Mesothelial cell of epicardium (in vitro differentiated cells): ENCODE measurements around the gene LSM3. TPM values are rescaled to one million over a fixed set of nuclear protein-coding genes. Genes with fewer than 3 reads are reported as not detected.

Experiments
- DNase-seq, 2 experiments: peaks; one replicate each; pipeline ENCODE4 v3.0.0; 2021; ENCODE audit warnings: low spot score in 2 of 2; ENCODE audit not compliant: unreplicated experiment in 2 of 2
- H3K27ac Mint-ChIP-seq: 2 replicates; pipeline ENCODE4 v1.8.0; 2021; ENCODE audit warnings: mixed read lengths
- H3K27me3 Mint-ChIP-seq: 2 replicates; pipeline ENCODE4 v1.8.0; 2021; ENCODE audit warnings: low read depth, mixed read lengths
- H3K36me3 Mint-ChIP-seq: 2 replicates; pipeline ENCODE4 v1.8.0; 2021; ENCODE audit warnings: mixed read lengths
- H3K4me1 Mint-ChIP-seq: 2 replicates; pipeline ENCODE4 v1.8.0; 2021; ENCODE audit warnings: mixed read lengths
- H3K4me3 Mint-ChIP-seq: 2 replicates; pipeline ENCODE4 v1.8.0; 2021; ENCODE audit warnings: mild to moderate bottlenecking, moderate library complexity, mixed read lengths
- H3K9me3 Mint-ChIP-seq: 2 replicates; pipeline ENCODE4 v1.8.0; 2021; ENCODE audit warnings: mixed read lengths
- CTCF ChIP-seq: fragments of 200-600 bp; sonication (generic); IDR thresholded peaks from one replicate; pipeline ENCODE4 v1.5.0; 2021; ENCODE audit warnings: antibody characterized with exemption; ENCODE audit not compliant: unreplicated experiment
- total RNA-seq: library from RNA; stranded (reverse); gene quantifications from 3 replicates; pipeline ENCODE4 v1.2.1, GENCODE V29; 2021

Gene LSM3
- total RNA-seq, 1 donor from 2014 or later: 9.6 TPM

- DNase-seq: no peak
- Mint-ChIP-seq H3K27ac (no peak overlapping the region), H3K36me3 (peaks cover 15% of the 10 kb centered on the region), H3K4me3 (no peak overlapping the region), H3K9me3 (no peaks in the 10 kb centered on the region), H3K4me1 (peaks cover 21% of the 10 kb centered on the region), H3K27me3 (no peaks in the 10 kb centered on the region)
- no peak for TF ChIP-seq CTCF
Measured at GRCh38 chr3:14201940-14202684, 23.5 kb downstream of the LSM3 start.

GRCh38 chr3:14202874-14203520 is 24.4 kb downstream of the LSM3 start:
- no peak for DNase-seq
- H3K36me3 Mint-ChIP-seq: peaks cover 10% of the 10 kb centered on the region
- H3K27ac Mint-ChIP-seq: peak overlapping the region; percentile 55

GRCh38 chr3:14203521-14204079 is 25.0 kb downstream of the LSM3 start:
- peak; percentile 92 for TF ChIP-seq CTCF
- peak in 1 of 2 experiments; percentile 56 for DNase-seq
- no peaks in the 10 kb centered on the region for H3K27me3 Mint-ChIP-seq
- peaks cover 6% of the 10 kb centered on the region for H3K36me3 Mint-ChIP-seq
- H3K4me1 Mint-ChIP-seq: peaks cover 24% of the 10 kb centered on the region
- H3K27ac Mint-ChIP-seq: peak overlapping the region; percentile 55
- H3K4me3 Mint-ChIP-seq: no peak overlapping the region
- H3K9me3 Mint-ChIP-seq: no peaks in the 10 kb centered on the region

More at GRCh38 chr3:14202874-14203520, 24.4 kb downstream of the LSM3 start:
- Mint-ChIP-seq H3K27me3 (no peaks in the 10 kb centered on the region), H3K4me3 (no peak overlapping the region), H3K4me1 (peaks cover 21% of the 10 kb centered on the region), H3K9me3 (no peaks in the 10 kb centered on the region)
- TF ChIP-seq CTCF: no peak

GRCh38 chr3:14204515-14205284 is 26.1 kb downstream of the LSM3 start:
- Mint-ChIP-seq H3K4me1 (peaks cover 35% of the 10 kb centered on the region), H3K9me3 (no peaks in the 10 kb centered on the region), H3K27ac (no peak overlapping the region), H3K36me3 (peaks cover 2% of the 10 kb centered on the region), H3K4me3 (no peak overlapping the region), H3K27me3 (no peaks in the 10 kb centered on the region)
- TF ChIP-seq CTCF: no peak
- DNase-seq: no peak

GRCh38 chr3:14206548-14207177 is 28.0 kb downstream of the LSM3 start:
- H3K9me3 Mint-ChIP-seq: no peaks in the 10 kb centered on the region
- H3K4me3 Mint-ChIP-seq: no peak overlapping the region
- DNase-seq: no peak
- no peak for TF ChIP-seq CTCF
- H3K27me3 Mint-ChIP-seq: no peaks in the 10 kb centered on the region
- no peaks in the 10 kb centered on the region for H3K36me3 Mint-ChIP-seq
- H3K27ac Mint-ChIP-seq: no peak overlapping the region
- H3K4me1 Mint-ChIP-seq: peaks cover 51% of the 10 kb centered on the region
